HG02885 (cell line): Measurements from ENCODE around the gene RYR2.

Experiments used
- ATAC-seq: cut with Tn5 transposase; IDR thresholded peaks from one replicate; pipeline ENCODE4 v1.9.1; 2021; ENCODE audit warnings: mild to moderate bottlenecking; ENCODE audit not compliant: unreplicated experiment, poor library complexity

RYR2 gene

DNA sequence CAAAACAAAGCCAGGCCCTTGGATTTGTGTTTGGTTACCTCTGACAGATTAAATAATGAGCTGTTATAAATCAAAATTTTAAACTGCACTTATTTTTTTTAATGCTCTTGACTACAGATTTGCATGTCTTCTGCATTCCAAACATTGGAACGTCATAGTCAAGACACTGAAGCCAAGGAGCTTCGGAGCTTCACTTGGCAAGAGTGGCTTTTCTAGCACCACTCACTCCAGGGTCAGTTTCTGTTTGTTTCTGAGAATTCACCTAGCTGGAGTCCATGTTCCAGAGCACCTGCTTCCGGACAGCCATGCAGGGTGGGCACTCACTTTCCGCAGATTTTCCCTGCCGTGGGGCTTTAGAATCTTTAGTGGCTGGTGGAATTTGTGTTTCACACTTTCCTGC is 645.8 kb downstream of the RYR2 start:
- ATAC-seq: no peak

DNA sequence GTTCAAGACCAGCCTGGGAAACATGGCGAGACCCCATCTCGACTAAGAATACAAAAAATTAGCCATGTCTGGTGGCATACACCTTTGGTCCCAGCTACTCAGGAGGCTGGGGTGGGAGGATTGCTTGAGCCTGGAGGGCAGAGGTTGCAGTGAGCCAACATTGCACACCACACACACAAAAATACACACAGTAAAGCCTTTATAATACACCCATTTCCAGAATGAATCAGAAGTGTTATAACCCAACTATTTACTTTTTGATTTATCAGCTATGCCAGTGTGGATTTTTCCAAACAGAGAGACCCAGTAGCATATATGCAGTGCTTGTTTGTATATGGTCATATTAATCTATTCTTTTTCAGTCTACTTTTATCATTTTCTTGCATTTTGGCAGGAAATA is 648.7 kb downstream of the RYR2 start:
- no peak for ATAC-seq

DNA sequence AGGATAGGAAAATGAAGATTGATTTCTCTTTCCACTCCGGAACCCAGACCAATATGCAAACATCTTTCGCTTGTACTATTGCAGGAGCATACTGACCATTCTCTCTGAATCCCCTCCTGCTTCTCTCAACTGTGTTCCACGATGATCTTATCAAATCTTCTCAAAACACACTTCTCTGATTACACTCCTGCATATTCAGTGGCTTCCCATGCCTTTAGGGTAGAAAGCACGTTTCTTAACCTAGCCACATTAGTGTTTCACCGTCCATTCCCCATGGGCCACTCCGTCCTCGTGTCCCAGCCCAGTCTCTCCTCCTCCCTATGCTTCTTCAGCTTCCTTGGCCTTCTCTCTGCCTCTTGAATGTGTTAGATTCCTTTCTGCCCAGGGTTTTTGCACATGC is 650.3 kb downstream of the RYR2 start:
- ATAC-seq: no peak

DNA sequence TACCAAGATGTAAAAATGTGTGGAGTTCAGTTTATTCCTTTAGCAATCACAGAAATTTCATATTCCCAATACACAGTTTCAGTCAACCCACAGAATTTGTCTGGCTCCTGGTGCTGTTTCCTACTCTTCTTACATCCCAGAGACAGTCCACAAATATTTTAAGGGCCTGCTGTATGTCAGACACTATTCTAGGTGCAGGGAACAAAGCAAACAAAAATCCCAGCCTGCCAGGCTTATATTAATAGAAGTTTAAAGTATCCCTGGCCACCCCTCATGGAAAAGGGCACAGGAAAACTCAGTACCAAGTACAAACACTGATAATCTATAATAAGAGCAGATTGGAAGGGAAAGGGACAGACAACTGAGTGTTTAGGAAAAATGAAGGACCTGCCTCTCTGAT is 653.9 kb downstream of the RYR2 start:
- ATAC-seq: no peak

GRCh38 chr1:237700181-237700580 is 658.2 kb downstream of the RYR2 start:
- no peak for ATAC-seq

GRCh38 chr1:237701534-237701933 is 659.5 kb downstream of the RYR2 start:
- ATAC-seq: no peak

DNA sequence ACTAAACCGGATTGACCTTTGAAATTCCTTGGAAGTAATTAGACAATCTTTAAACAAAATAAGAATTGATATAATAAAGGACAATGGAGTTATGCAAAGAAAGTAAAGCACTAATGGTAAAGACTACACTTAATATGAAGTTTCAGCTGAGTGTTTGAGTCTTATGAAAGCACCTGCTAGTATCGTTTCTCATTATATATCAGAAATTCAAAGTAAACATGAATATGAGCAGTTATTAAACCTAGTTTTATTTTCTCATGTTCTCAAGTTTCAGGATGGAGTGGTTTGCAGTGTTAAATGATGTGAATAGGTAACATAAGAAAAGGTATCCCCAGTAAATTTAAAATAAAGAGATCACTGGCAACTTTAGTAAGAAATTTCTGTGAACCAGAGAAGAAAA is 660.2 kb downstream of the RYR2 start:
- no peak for ATAC-seq

DNA sequence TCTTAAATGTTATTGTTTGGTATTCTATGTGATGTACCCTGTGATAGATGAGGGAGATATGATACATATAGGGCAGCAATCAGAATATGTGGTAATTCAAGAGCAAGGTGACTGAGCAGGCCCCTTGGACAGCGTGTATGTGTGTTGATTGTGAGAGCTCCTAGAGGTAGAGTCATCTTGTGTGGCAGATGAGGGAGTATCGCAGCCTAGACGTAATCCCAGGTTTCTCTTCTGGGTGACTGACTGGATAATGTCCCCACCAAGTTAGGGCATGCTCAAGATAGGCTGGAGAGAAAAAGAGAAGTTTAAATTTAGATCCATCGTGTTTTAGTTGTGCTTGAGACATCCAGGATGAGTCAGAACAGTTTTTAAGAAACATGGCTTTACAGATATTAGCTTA is 663.5 kb downstream of the RYR2 start:
- ATAC-seq: no peak

DNA sequence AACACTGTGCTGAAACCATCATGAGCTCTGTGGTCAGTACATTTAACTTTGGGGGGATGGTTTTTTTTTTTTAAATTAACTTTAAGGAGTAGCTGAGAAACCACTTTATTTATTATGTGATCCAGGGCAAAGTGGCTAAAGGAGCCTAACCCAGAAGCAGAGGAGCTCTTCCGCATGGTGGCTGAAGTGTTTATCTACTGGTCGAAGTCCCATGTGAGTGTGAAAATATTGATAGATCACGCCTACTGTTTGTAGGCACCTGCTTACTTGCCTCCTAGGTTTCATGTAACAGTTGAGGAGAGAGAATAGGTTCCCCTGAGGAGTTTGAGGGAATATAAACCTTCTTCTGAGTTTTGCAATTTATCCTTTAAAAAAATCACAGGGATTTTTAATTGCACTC is 667.4 kb downstream of the RYR2 start:
- ATAC-seq: no peak

- ATAC-seq: no peak
Observed at GRCh38 chr1:237711281-237711680, 669.3 kb downstream of the RYR2 start.

DNA sequence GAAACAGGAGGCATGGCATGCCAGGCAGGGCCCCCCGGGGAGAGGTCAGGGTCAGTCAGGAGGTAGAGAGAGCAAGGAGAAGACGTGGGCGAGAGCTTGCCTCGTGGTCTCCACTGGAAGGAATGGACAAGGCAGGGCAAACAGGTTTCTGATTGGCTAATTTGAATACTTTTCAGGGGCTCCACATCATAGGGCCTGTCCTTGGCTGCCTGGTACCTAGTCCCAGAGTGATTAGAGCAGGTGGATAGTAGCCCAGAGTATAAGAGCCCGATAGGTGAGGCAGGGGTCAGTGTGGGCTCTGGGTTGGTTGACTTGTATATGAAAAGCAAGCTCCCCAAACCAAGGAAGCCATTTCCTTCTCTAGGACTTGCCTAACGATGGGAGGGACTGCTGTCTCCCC is 670.1 kb downstream of the RYR2 start:
- ATAC-seq: no peak

DNA sequence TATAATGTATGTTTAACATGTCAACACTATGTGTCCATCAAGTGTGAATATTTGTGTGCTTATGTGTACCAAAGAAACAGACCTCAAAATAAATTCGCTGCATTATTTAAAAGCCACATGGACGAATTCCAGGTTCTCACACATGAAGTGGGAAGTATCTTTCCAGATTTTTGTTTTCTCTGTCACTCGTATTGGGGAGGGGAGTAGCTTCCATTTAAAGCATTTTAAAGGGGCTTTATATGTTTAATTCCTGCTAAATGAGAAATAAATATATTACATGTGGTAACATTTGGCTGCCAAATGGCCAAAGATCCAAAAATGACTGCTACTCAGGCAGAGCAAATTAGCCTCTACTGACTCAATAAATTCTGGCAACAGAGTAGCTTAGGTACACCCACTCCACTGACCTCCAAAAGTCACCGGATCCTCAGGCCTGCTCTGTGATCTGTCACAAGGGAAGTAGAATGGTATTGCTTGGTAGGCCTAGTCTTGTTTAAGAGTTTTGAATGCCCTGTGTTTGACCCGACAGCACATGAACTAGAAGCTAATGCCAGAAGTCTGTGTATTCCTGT is 670.7 kb downstream of the RYR2 start:
- ATAC-seq: no peak

DNA sequence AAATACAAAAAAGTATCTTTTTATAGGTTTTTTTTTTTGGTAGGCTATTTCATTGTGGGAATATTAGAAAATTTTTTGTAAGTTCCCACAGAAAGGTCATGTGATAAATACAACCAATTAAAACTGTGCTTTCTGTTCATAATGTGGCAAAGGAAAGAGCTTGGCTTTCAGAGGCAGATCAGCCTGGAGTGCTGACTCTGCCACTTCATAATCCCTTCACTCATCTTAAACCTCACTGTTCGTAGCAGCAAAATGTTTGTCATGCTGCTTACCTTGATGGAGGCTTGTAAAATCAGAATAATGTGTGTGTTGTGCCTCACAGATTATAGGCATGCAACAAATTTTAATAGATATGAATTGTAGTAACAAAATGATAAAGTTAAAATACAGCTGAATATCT is 671.9 kb downstream of the RYR2 start:
- ATAC-seq: no peak

- ATAC-seq: no peak
Observed at GRCh38 chr1:237717106-237717505, 675.1 kb downstream of the RYR2 start.

GRCh38 chr1:237730826-237731350 is 688.9 kb downstream of the RYR2 start:
- no peak for ATAC-seq

- no peak for ATAC-seq
Observed at GRCh38 chr1:237732657-237733056, 690.7 kb downstream of the RYR2 start.

DNA sequence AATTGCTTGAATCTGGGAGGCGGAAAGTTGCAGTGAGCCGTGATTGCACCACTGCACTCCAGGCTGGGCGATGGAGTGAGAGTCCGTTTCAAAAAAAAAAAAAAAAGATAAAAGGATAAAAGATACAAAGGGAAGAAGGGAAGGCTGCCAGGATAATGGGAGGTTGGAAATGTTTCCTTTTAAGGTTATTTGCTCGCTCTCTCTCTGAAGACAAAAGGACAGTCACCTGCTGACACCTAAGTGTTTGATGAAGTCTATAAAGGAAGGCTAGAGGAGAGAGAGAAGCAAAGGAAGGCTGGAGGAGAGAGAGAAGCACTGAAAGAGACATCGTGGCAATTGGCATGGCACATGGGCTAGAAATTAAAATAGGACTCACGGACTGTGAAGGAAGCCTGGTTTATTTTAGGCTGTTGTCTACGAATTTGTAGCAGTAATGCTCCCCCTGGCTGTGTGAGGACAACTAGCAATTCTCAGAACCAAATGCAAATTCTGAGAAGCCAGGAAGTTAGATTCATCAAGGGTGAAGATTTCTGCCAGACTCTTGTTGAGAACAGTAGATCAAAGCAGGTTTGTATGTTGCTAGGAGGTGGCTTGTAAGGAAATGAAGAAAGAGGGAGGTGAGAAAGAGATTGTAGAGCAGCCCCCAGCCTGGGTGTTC is 694.5 kb downstream of the RYR2 start:
- no peak for ATAC-seq

GRCh38 chr1:237737448-237737847 is 695.5 kb downstream of the RYR2 start:
- ATAC-seq: no peak

DNA sequence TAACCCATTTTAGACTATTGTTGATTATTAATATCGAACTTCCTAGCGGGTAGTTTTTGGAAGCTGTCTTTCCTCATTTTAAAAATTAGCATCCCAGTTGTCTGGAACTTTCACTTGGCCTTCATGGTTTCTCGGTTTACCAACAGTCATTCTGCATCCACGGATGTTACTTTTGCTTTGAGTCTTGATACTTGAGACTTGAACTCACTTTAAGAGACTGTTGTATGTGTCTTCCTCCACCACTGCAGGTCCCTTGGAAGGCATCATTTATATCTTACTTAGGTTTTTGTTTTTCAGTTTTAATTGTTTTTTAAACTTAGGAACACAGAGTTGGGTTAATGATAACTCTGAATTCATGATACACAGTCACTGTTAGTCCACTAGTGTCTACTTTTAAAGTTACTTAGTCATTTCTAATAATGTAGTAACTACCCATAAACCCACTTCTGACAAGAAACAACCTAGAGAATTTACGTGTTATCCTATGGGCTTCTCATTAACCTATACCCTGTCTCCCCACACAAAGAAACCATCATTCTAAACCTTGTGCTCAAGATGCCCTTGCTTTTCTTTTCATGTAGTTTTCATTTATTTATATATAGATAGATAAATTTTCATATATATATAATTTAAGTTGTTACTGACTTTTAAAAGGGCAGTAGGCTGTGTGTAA is 696.1 kb downstream of the RYR2 start:
- no peak for ATAC-seq

DNA sequence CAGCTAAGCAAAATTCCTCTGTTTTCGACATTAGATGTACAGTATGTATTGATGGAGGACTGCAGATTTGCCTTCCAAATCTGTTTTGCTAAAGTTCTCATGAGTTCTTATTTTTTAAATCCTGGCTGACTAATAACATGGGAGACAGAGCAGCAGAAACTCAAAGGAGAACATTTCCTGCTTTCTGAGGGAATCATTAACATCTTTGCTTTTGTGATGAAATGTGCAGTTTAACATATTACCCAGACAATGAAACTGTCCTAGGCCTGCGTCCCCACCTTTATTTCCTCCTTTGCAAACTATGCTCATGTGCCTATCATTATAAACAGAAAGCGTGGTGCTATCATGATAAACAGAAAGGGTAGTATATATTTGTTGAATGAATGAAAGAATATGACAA is 698.9 kb downstream of the RYR2 start:
- ATAC-seq: no peak

GRCh38 chr1:237745545-237745944 is 703.6 kb downstream of the RYR2 start:
- no peak for ATAC-seq
